Embryonic facial prominence (tissue), 1 donor: ENCODE data around the gene ZNF143.
"Not testable (repeated sequence)": the region's sequence is repeated elsewhere in the genome, so short reads cannot be mapped to it uniquely, and the experiment has no call there.

Experiments
- DNase-seq: peaks from one replicate; pipeline ENCODE4 v3.0.0-alpha.2; 2016; ENCODE audit errors: extremely low spot score

ZNF143 gene

DNA sequence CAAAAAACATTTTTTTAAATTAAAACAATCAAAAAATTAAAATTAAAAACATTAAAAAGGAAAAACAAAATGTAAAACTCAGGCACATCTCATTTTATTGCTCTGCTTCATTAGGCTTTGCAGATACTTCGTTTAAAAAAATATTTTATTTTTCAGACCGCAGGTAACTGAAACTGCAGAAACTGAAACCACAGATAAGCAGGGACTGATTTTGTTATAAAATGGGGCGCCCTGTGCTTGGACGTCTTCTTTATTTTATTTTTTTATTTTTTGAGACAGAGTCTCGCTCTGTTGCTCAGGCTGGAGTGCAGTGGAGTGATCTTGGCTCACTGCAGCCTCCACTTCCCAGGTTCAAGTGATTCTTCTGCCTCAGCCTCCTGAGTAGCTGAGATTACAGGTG lies 88.4 kb downstream of the ZNF143 start:
- DNase-seq: not testable (repeated sequence)

- DNase-seq: no peak
These were observed 89.4 kb downstream of the ZNF143 start for GRCh38 chr11:9550191-9550628.

GRCh38 chr11:9561279-9561982 lies 100.6 kb downstream of the ZNF143 start:
- no peak for DNase-seq

DNA sequence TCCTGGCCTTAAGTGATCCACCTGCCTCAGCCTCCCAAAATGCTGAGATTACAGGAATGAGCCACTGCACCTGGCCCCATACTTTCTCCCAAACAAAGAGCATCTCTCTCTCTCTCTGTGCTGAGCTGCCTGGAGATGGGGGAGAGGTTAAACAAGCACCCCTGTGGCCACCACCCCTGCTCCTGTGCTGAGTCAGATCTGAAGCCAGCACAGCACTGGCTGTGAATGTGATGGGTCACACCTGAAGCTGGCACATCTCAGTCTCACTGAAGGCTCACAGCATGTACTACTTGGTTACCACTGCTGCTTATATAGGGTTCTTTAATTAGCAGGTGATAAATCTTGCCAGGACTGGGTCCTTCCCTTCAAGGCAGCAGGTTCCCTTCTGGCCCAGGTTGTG lies 101.9 kb downstream of the ZNF143 start:
- no peak for DNase-seq

GRCh38 chr11:9563196-9563730 lies 102.5 kb downstream of the ZNF143 start:
- DNase-seq: no peak

GRCh38 chr11:9565822-9566560 lies 105.2 kb downstream of the ZNF143 start:
- DNase-seq: peak; percentile 55

DNA sequence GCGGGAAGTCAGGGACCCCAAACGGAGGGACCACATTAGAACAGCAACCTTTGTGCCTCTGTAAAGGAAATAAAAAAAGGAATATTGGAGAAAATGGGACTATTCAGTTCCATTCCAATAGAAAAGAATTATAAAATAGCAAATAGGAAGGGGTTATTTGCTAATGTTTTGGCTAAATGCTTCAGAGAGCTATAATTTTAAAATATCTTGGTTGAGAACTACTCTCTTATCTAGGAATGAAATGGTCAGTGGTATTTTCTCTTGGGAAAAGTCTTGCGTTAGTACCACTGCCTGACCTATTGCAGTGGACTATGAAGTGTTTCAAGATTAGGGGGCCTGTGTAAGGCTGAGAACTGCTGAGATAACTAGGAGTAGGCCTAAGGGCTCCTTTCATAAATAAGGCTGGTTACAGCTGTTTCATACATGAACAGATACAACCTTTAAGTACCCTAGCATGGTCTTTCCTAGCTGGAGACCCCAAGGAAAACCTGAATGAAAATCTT lies 105.8 kb downstream of the ZNF143 start:
- no peak for DNase-seq

- DNase-seq: no peak
These were observed 106.6 kb downstream of the ZNF143 start for GRCh38 chr11:9567401-9567800.

DNA sequence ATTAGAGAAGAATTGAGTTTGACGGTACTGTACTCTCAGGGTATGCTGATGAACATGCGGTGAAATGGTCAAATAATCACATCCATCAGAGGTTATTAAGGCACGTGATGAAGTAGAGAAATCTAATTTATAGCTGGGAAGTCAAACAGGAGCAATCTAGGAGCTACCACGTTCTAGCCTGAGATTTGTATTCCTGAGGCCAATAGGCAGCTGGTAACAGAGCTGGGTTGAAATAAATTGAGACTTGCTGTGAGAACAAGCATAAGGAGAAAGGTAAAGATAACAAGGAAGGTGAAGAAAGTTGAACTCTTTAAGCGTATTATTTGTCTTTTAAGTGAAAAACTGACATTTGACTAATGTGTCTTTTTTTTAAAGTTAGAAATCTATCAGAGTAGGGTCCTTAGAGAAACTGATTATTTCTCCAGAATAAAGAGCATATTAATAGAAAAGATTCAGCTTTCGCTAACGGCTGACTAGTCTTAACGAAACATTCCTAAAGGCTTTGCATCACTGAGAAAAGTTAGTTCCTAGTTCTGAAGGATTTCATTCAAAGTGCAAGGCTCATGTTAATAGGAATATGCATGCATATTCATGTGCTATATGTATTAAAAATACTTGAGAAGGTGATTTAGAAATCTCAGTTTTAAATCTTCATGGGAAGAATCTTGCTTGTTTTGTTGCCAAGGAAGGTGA lies 107.5 kb downstream of the ZNF143 start:
- no peak for DNase-seq

DNA sequence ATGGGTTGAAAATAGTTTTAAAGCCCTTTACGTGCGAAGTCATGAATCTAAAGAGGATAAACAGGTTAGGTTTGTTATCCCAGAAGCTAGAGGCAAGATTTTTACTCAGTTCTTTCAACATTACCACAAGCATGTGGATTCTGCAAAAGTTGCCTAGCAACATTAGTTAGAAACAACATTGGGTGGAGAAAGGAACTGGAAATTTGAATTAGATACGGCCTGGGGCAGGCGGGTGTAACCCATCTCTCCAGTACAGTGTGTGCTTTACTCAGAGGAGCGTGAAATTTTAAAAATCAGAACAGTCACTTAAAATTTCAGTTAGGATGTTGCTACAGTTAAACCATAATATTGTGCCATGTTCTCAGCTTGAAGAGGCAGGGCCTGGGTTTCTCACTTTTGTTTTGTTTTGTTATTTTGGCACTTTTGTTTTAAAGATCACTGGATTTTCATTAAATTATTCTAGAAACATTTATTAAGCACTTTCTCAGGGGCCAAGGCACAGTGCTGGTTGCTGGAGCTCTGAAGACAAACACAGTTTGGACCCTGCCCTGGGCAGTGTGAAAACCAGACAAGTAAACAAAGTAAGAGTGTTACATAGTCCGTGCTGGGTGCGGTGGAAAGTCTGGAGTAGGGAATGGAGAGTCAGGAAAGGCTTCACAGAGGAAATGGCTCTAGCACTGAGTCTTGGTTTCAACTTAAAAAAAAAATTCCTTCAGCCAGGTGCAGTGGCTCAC lies 108.2 kb downstream of the ZNF143 start:
- DNase-seq: peak; percentile 93

- DNase-seq: no peak
These were observed 108.9 kb downstream of the ZNF143 start for GRCh38 chr11:9569588-9570164.

- DNase-seq: no peak
These were observed 109.7 kb downstream of the ZNF143 start for GRCh38 chr11:9570313-9571025.

DNA sequence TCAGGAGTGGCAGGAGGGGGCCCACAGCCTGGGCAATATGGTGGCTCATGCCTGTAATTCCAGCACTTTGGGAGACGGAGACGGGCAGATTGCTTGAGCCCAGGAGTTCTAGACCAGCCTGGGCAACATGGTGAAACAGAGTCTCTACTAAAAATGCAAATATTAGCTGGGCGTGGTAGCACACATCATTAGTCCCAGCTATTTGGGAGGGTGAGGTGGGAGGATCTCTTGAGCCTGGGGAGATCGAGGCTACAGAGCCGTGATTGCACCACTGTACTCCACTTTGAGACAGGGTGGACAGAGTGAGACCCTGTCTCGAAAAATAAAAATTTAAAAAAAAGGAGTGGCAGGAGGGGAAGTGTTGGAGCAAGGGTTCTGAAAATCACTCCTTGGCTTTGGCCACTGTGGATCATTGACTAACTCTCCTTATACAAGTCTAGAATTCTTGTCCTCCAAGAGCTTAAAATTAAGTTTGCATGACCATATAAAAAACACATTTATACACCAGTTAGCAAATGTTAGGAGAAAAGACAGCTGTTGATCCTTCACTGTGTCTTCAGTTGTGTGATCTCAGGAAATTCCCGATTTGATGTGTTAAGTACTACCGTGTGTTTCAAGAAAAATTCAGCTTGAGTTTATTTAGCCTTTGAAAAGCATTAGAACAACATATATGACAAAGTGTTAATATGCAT lies 110.4 kb downstream of the ZNF143 start:
- DNase-seq: no peak

DNA sequence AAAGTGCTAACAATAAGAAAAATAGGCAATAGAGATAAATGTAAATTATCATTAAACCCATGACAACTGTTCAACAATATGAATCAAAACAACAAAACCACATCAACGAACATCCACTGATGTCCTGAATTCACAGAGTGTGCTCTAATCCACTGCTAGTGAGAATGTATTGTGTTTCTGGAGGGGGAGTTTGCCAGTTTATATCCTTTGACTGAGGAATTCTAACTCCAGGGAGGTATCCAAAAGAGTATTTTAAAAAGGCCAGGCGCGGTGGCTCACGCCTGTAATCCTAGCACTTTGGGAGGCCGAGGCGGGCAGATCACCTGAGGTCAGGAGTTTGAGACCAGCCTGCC lies 110.9 kb downstream of the ZNF143 start:
- DNase-seq: no peak

- peak; percentile 91 for DNase-seq
These were observed 112.4 kb downstream of the ZNF143 start, which contains the start of gene WEE1 for GRCh38 chr11:9573052-9573774. TSS of gene WEE1 (plus strand) at chr11:9573670. CDS start at chr11:9573934, 264 bp downstream.

GRCh38 chr11:9573775-9574621 lies 113.2 kb downstream of the ZNF143 start:
- DNase-seq: no peak

- DNase-seq: no peak
These were observed 113.9 kb downstream of the ZNF143 start for GRCh38 chr11:9574622-9575259.
